AML-193 (cell line): ENCODE measurements around the gene TXNDC15.
"Not testable (repeated sequence)": the region's sequence is repeated elsewhere in the genome, so short reads cannot be mapped to it uniquely, and the experiment has no call there.

Experiments
- DNase-seq, 2 experiments: peaks; one replicate each; lab custom pipeline; 2025; lab: John Stamatoyannopoulos, UW

TXNDC15 gene, protein sequence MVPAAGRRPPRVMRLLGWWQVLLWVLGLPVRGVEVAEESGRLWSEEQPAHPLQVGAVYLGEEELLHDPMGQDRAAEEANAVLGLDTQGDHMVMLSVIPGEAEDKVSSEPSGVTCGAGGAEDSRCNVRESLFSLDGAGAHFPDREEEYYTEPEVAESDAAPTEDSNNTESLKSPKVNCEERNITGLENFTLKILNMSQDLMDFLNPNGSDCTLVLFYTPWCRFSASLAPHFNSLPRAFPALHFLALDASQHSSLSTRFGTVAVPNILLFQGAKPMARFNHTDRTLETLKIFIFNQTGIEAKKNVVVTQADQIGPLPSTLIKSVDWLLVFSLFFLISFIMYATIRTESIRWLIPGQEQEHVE

DNA sequence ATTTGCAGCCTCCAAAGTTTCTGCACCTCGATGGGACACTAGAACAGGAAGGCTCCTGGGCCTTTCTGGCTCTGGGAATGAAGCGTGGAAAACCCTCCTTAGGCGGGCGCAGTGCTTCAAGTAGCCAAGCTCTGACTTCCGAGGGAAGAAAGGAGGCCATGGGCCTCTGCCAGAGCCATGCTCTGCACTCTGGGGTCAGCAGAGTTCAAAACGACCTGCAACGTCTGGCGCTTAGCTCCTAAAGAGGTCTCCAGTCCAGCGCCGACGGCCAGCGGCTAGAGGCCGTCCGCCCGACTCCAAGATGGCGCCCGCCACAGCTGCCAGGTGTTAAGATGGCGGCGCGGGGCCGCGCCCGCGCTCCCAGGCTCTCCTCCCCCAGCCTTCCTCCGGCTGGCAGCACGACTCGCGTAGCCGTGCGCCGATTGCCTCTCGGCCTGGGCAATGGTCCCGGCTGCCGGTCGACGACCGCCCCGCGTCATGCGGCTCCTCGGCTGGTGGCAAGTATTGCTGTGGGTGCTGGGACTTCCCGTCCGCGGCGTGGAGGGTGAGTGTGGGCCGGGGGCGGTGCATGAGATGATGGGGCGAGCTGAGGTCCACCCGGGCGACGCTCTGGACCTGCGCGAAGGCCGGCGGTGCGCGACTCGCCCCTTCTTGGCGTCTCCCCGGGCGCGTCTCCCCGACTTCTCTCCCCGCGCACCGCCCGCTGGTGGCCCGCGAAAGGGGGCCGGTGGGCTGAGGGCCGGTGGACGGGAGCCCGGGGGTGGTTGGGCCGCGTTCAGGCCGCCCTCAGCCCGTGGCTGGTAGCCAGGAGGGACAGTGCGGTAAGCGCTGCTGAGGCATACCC is at the start of gene TXNDC15:
Gene TXNDC15, plus strand, starts transcription at position 385 of the 844 bp plus-strand sequence. Its CDS starts 57 bp downstream, at position 442.
- DNase-seq = peak; percentile 70 to 77

GRCh38 chr5:134824681-134825080 is 49.5 kb upstream of the TXNDC15 start:
- no peak for DNase-seq

GRCh38 chr5:134825212-134825611 is 49.0 kb upstream of the TXNDC15 start:
- DNase-seq = no peak

DNA sequence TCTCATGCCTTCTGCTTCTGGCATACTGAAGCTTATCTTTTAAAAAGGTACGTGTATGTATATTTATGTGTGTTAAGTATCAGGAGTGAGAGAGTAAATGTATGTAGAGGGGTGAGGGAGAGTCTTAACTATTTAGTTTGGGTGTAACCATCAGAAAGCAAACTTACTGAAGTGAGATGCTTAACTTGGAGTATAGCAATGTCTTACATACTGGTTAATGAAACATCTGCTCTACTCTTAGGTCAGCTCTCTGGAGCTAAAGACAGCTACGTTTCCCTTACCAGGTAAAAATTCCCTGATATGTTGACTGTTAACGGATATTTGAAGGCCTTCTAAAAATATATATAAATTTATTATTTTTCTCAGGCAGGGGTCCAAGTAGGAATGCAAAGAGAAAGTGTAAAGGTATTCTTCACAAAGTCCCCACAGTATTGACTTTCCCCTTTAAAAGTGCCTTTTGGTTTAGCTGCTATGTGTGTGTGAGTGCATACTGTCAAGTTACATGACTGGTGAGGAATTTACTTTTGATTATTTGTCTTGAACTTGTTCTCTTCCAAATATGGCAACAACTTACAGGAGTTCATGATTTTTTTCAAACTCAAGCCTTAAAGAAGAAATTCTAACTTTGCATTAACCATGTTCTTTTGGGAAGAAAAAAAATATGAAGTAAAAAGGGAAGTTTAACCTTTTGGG is 40.7 kb upstream of the TXNDC15 start:
- no peak for DNase-seq

- DNase-seq = no peak
Measured at GRCh38 chr5:134835623-134836022, 38.5 kb upstream of the TXNDC15 start.

DNA sequence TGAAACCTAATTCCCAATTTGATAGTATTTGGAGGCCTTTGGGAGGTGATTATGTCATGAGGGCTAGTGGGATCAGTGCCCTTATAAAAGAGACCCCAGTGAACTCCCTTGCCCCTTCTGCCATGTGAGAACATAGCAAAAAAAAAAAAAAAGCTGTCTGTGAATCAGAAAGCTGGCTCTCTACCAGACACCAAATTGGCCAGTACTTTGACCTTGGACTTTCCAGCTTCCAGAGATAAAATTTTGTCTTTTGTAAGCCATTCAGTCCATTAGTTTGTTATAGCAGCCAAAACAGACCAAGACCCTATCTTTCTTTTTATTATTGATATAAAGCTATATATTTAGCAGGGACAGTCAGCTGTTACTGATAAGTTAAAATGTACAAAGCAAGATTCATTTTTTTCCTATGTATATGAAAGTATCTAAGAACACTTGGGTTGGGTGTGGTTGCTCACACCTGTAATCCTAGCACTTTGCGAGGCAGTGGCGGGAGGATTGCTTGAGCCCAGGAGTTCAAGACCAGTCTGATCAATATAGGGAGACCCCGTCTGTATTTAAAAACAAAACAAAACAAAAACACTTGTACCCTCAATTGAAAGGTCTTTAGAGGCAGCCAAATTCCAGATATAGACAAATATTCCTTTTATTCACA is 36.5 kb upstream of the TXNDC15 start:
- no peak for DNase-seq

GRCh38 chr5:134838361-134838760 is 35.8 kb upstream of the TXNDC15 start:
- not testable (repeated sequence) for DNase-seq

- DNase-seq = no peak
Measured at GRCh38 chr5:134840811-134841210, 33.4 kb upstream of the TXNDC15 start.

DNA sequence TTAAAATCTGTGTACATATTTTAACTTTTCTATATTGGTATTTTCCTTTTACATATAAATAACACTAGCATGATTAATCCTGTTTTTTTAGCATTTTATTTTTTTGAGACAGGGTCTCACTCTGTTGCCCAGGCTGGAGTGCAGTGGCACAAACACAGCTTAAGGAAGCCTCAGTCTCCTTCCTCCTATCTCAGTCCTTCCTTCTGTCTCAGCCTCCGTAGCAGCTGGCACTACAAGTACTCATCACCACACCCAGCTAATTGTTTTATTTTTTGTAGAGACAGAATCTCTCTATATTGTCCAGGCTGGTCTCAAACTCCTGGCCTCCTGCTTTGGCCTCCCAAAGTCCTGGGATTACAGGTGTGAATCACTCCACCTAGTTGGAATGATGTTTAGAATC is 29.9 kb upstream of the TXNDC15 start:
- no peak for DNase-seq

DNA sequence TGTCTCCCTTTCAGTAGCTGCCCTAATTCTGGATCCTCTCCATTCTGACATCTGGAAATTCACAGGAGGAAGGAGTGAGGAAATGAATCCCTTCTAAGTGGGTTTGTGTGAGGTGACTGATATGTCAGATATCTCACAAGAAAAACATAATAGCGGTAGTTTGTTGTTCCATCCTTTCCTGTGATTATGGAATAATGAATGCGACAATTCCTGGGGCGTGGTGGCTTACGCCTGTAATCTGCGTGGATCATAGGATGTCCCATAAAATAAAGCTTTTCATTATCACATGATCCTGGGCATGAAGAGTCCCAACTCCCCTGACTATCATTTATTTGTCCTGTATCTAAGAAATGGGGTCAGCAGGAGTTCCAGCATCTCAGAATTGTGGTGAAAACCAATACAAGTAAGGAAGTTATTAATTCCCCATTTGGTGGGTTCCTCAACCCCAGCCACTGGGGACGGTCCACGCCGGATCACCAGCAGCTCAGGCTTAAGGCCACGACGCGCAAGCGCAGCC is 28.8 kb upstream of the TXNDC15 start:
- no peak for DNase-seq

GRCh38 chr5:134845852-134846640 is 28.1 kb upstream of the TXNDC15 start, which contains the start of gene C5orf24:
Gene C5orf24 (plus strand): TSS chr5:134845968. CDS start chr5:134854901, 8,933 bp downstream.
- DNase-seq = peak; percentile 84 to 86

- DNase-seq = no peak
Measured at GRCh38 chr5:134846641-134846960, 27.6 kb upstream of the TXNDC15 start.

DNA sequence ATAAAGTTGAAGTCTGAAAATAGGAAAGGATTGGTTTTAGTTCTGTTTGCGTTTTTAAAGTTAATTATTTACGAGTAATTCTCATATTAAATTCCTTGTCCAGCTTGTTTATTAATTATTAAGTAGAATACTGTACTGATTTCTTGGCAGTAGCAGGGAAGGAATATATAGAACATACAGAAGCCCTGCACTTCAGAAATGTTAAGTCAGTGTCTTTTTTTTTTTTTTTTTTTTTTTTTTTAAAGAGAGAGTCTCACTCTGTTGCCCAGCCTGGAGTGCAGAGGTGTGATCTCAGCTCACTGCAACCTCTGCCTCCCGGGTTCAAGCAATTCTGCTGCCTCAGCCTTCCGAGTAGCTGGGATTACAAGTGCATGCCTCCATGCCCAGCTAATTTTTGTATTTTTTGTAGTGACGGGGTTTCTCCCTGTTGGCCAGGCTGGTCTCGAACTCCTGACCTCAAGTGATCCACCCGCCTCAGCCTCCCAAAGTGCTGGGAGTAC is 24.7 kb upstream of the TXNDC15 start:
- not testable (repeated sequence) for DNase-seq

DNA sequence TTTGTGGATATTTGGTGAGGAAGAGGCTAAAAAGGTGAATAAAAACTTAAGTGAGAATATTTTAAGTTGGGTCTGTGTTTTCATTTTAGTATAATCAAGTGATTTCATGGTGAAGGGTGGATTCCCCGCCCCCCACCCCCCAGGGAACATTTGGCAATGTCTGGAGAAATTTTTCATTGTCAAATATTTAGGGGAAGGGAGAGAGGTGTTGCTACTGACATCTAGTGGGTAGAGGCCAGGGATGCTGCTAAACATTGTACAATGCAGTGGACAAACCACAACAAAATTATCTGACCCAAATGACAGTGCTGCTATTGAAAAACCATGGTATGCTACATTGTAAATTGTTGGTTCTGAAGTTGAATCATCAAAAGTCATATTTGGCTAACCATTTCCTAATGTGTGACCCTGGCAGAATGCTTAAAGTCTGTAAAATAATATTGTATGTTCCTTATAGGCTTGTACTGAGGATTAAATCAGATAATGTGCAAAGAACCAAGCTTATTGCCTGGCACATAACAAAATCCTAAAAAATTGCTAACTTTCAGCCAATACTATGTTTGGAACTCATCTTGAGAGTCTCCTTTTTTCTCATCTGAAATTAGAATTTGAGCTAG is 22.8 kb upstream of the TXNDC15 start:
- peak; percentile 44 to 52 for DNase-seq

DNA sequence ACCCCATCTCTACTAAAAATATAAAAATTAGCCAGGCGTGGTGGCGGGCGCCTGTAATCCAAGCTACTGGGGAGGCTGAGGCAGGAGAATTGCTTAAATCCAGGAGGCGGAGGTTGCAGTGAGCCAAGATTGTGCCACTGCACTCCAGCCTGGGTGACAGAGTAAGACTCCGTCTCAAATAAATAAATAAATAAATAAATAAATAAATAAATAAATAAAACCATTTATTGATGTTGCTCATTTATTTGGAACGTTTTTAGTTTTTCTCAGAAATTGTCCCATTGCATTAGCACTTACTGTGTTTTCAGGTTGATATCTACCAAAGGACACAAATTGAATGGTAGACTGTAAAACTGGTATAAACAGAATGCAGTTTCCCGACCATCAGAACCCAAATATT is 17.7 kb upstream of the TXNDC15 start:
- not testable (repeated sequence) for DNase-seq

GRCh38 chr5:134857401-134857800 is 16.8 kb upstream of the TXNDC15 start:
- DNase-seq = no peak

GRCh38 chr5:134864707-134865106 is 9.5 kb upstream of the TXNDC15 start:
- no peak for DNase-seq

GRCh38 chr5:134873494-134873893 is 677 bp upstream of the TXNDC15 start:
- no peak for DNase-seq

- DNase-seq = peak; percentile 32 to 41
Measured at GRCh38 chr5:134874831-134875655, 872 bp downstream of the TXNDC15 start.
